ENCODE measurements around the gene TKTL1.

DNA sequence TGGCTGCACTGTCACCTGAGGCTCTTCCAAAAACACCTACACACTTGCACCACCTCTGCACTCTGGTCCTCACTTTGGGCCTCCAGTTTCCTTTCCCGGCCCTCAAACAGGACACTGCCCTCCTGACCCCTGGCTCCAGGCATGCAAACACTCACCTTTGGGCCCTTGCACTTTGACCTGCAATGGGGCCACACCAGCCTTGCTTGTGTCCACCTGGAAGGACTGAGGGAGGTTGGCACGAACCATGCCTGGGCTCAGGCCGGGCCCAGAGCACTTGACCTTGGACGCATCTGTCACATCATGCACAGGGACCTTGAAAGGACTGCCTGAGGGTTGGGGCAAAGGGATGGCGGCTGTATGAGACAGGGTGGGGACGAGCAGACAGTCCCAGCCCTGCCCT lies 63.2 kb downstream of the TKTL1 start:
- TF ChIP-seq POLR2A (IDR thresholded peaks at IDR 0.05) (no peak), POLR2AphosphoS5 (IDR thresholded peaks at IDR 0.05) (no peak), EP300 (IDR thresholded peaks at IDR 0.05) (no peak)
- TF ChIP-seq, protein P1, sequence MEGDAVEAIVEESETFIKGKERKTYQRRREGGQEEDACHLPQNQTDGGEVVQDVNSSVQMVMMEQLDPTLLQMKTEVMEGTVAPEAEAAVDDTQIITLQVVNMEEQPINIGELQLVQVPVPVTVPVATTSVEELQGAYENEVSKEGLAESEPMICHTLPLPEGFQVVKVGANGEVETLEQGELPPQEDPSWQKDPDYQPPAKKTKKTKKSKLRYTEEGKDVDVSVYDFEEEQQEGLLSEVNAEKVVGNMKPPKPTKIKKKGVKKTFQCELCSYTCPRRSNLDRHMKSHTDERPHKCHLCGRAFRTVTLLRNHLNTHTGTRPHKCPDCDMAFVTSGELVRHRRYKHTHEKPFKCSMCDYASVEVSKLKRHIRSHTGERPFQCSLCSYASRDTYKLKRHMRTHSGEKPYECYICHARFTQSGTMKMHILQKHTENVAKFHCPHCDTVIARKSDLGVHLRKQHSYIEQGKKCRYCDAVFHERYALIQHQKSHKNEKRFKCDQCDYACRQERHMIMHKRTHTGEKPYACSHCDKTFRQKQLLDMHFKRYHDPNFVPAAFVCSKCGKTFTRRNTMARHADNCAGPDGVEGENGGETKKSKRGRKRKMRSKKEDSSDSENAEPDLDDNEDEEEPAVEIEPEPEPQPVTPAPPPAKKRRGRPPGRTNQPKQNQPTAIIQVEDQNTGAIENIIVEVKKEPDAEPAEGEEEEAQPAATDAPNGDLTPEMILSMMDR (IDR thresholded peaks at IDR 0.05) = no peak
